Measurements from ENCODE around the gene TMEFF1. TPM values are rescaled to one million over a fixed set of nuclear protein-coding genes. Genes with fewer than 3 reads are reported as not detected.

The TMEFF1 gene
- total and polyA plus RNA-seq, 12 donors: 0.14 to 1.8 (median 0.24) TPM; not detected in 8

GRCh38 chr9:100619194-100619593 is 146.2 kb downstream of the TMEFF1 start:
- TF ChIP-seq POLR2A (IDR thresholded peaks at IDR 0.05) (no peak), CTCF (IDR thresholded peaks at IDR 0.05) (no peak)
- 59 to 72% (median 70%) methylated on average over 2 to 5 of the region's 5 CpGs for WGBS, 4 donors
- intact Hi-C loops (cut with DNase I): no loop called here

GRCh38 chr9:100619665-100620064 is 146.7 kb downstream of the TMEFF1 start:
- intact Hi-C loops (cut with DNase I): no loop called here
- H3K4me1 ChIP-seq (replicated peaks in 1 of 2): no peaks in the 10 kb centered on the region
- 60 to 87% (median 78%) methylated on average over 4 to 5 of the region's 5 CpGs for WGBS, 4 donors
- TF ChIP-seq POLR2A (IDR thresholded peaks at IDR 0.05) (no peak), CTCF (IDR thresholded peaks at IDR 0.05) (no peak)
- no peaks in the 10 kb centered on the region for H3K9me3 ChIP-seq (replicated peaks in 1 of 3)
- no peak overlapping the region for H3K4me3 ChIP-seq
- no peak overlapping the region for H3K27ac ChIP-seq
- H3K36me3 ChIP-seq (replicated peaks in 1 of 2): no peaks in the 10 kb centered on the region
- H3K27me3 ChIP-seq: no peaks in the 10 kb centered on the region
- DNase-seq: no peak

More at GRCh38 chr9:100619194-100619593, 146.2 kb downstream of the TMEFF1 start:
- no peaks in the 10 kb centered on the region for H3K9me3 ChIP-seq (replicated peaks in 1 of 3)
- H3K27ac ChIP-seq: no peak overlapping the region
- H3K4me3 ChIP-seq: no peak overlapping the region
- H3K27me3 ChIP-seq: no peaks in the 10 kb centered on the region
- no peaks in the 10 kb centered on the region for H3K36me3 ChIP-seq (replicated peaks in 1 of 2)
- H3K4me1 ChIP-seq (replicated peaks in 1 of 2): no peaks in the 10 kb centered on the region
- no peak for DNase-seq

- Histone ChIP-seq H3K4me1 (replicated peaks in 1 of 2) (no peaks in the 10 kb centered on the region), H3K27me3 (no peaks in the 10 kb centered on the region), H3K27ac (no peak overlapping the region), H3K9me3 (replicated peaks in 1 of 3) (no peaks in the 10 kb centered on the region), H3K36me3 (replicated peaks in 1 of 2) (no peaks in the 10 kb centered on the region), H3K4me3 (no peak overlapping the region)
- intact Hi-C loops (cut with DNase I): no loop called here
- no peak for TF ChIP-seq CTCF (IDR thresholded peaks at IDR 0.05)
- no peak for TF ChIP-seq POLR2A (IDR thresholded peaks at IDR 0.05)
- no peak for DNase-seq
- WGBS, 4 donors: 72 to 94% (median 87%) methylated on average over 1 of the region's 1 CpG
Observed at GRCh38 chr9:100623969-100624368, 151.0 kb downstream of the TMEFF1 start.

- 96 to 100% (median 99%) methylated on average over 1 of the region's 1 CpG for WGBS, 4 donors
- intact Hi-C loops (cut with DNase I): no loop called here
- Histone ChIP-seq H3K4me3 (no peak overlapping the region), H3K4me1 (replicated peaks in 1 of 2) (no peaks in the 10 kb centered on the region), H3K27me3 (no peaks in the 10 kb centered on the region), H3K36me3 (replicated peaks in 1 of 2) (no peaks in the 10 kb centered on the region), H3K9me3 (replicated peaks in 1 of 3) (no peaks in the 10 kb centered on the region), H3K27ac (no peak overlapping the region)
- no peak for DNase-seq
- no peak for TF ChIP-seq CTCF (IDR thresholded peaks at IDR 0.05)
- no peak for TF ChIP-seq POLR2A (IDR thresholded peaks at IDR 0.05)
Observed at GRCh38 chr9:100626949-100627348, 154.0 kb downstream of the TMEFF1 start.

Other genes starting within 250 kb of the TMEFF1 start
- gene TEX10, start 120.2 kb upstream of the TMEFF1 start, total RNA-seq: 10 to 100 TPM in 6 of 9 donors, 1 to 10 TPM in 3; 5.9 to 25.1 (median 11.1) TPM
- gene TEX10, start 120.2 kb upstream of the TMEFF1 start, polyA plus RNA-seq: 10 to 100 TPM in 1 of 3 donors, 1 to 10 TPM in 2; 6.7 to 11.8 (median 9.6) TPM
- gene MSANTD3, start 46.0 kb upstream of the TMEFF1 start, total RNA-seq: 10 to 100 TPM; 10.8 to 37.9 (median 19.8) TPM
- 10 to 100 TPM; 10.5 to 16.5 (median 13.7) TPM for gene MSANTD3, start 46.0 kb upstream of the TMEFF1 start, polyA plus RNA-seq
- under 1 TPM in 6 of 9 donors, not detected in 3; 0.13 to 0.72 (median 0.33) TPM for gene CAVIN4, start 104.9 kb downstream of the TMEFF1 start, total RNA-seq
- gene CAVIN4, start 104.9 kb downstream of the TMEFF1 start, polyA plus RNA-seq: under 1 TPM in 2 of 3 donors, not detected in 1; 0.07 to 0.22 TPM